H9 (cell line): ENCODE data around the gene MRPS5. TPM values are rescaled to one million over a fixed set of nuclear protein-coding genes. Genes with fewer than 3 reads are reported as not detected.

Experiments used
- DNase-seq: peaks from one replicate; pipeline ENCODE4 v3.0.0-alpha.2; 2017
- H2AFZ ChIP-seq: one replicate; pipeline ENCODE4 v1.6.1; 2013; ENCODE audit warnings: mild to moderate bottlenecking, low read length, control low read depth, moderate library complexity
- H2AK5ac ChIP-seq: 2 replicates; pipeline ENCODE4 v1.6.1; 2013; ENCODE audit warnings: low read length, control low read depth, mixed read lengths; ENCODE audit not compliant: insufficient read length
- H2BK120ac ChIP-seq: one replicate; pipeline ENCODE4 v1.6.1; 2013; ENCODE audit warnings: low read depth, mild to moderate bottlenecking, low read length, control low read depth, inconsistent platforms; ENCODE audit not compliant: poor library complexity, severe bottlenecking
- H2BK12ac ChIP-seq: 2 replicates; pipeline ENCODE4 v1.6.1; 2013; ENCODE audit warnings: low read length, control low read depth, mixed read lengths, low read depth; ENCODE audit not compliant: insufficient read length
- H2BK15ac ChIP-seq: 2 replicates; pipeline ENCODE4 v1.6.1; 2013; ENCODE audit warnings: low read depth, low read length, control low read depth
- H2BK20ac ChIP-seq: one replicate; pipeline ENCODE4 v1.6.1; 2013; ENCODE audit warnings: low read depth, mild to moderate bottlenecking, low read length, control low read depth, inconsistent platforms; ENCODE audit not compliant: poor library complexity, severe bottlenecking
- H2BK5ac ChIP-seq: 2 replicates; pipeline ENCODE4 v1.6.1; 2013; ENCODE audit warnings: low read length, control low read depth, mixed read lengths; ENCODE audit not compliant: insufficient read length
- H3K14ac ChIP-seq: 2 replicates; pipeline ENCODE4 v1.6.1; 2013; ENCODE audit warnings: low read length, control low read depth; ENCODE audit not compliant: insufficient read depth
- H3K18ac ChIP-seq: 2 replicates; pipeline ENCODE4 v1.6.1; 2013; ENCODE audit warnings: low read depth, mild to moderate bottlenecking, mixed read lengths, low read length, control low read depth; ENCODE audit not compliant: insufficient read length
- H3K23ac ChIP-seq: 2 replicates; pipeline ENCODE4 v1.6.1; 2013; ENCODE audit warnings: low read length, control low read depth, mixed read lengths, low read depth; ENCODE audit not compliant: insufficient read length
- H3K23me2 ChIP-seq: 2 replicates; pipeline ENCODE4 v1.6.1; 2013; ENCODE audit warnings: low read depth, mild to moderate bottlenecking, mixed read lengths, low read length, control low read depth; ENCODE audit not compliant: insufficient read length, poor library complexity, severe bottlenecking
- H3K27ac ChIP-seq: 2 replicates; pipeline ENCODE4 v1.5.1; 2013; ENCODE audit warnings: low read length, control low read depth, mixed read lengths, low read depth; ENCODE audit not compliant: insufficient read length
- H3K27me3 ChIP-seq: 2 replicates; pipeline ENCODE4 v1.6.1; 2013; ENCODE audit warnings: low read length, control low read depth, inconsistent platforms; ENCODE audit not compliant: insufficient read depth
- H3K4ac ChIP-seq: 2 replicates; pipeline ENCODE4 v1.6.1; 2013; ENCODE audit warnings: low read depth, mild to moderate bottlenecking, control low read depth, inconsistent platforms, low read length, moderate library complexity
- H3K4me1 ChIP-seq: 2 replicates; pipeline ENCODE4 v1.6.1; 2013; ENCODE audit warnings: low read length, control low read depth, inconsistent platforms; ENCODE audit not compliant: insufficient read depth
- H3K4me2 ChIP-seq: 2 replicates; pipeline ENCODE4 v1.6.1; 2013; ENCODE audit warnings: low read length, control low read depth, mixed read lengths; ENCODE audit not compliant: insufficient read length, insufficient read depth
- H3K56ac ChIP-seq: 2 replicates; pipeline ENCODE4 v1.6.1; 2013; ENCODE audit warnings: low read depth, mild to moderate bottlenecking, mixed read lengths, low read length, control low read depth; ENCODE audit not compliant: insufficient read length
- H3K79me1 ChIP-seq: 2 replicates; pipeline ENCODE4 v1.6.1; 2013; ENCODE audit warnings: low read depth, mild to moderate bottlenecking, moderate library complexity, low read length, control low read depth, inconsistent platforms; ENCODE audit not compliant: insufficient read depth, poor library complexity, severe bottlenecking
- H3K79me2 ChIP-seq: 2 replicates; pipeline ENCODE4 v1.6.1; 2013; ENCODE audit warnings: low read length, control low read depth, inconsistent platforms; ENCODE audit not compliant: insufficient read depth
- H3K9ac ChIP-seq: 2 replicates; pipeline ENCODE4 v1.6.1; 2013; ENCODE audit warnings: low read length, control low read depth, mixed read lengths; ENCODE audit not compliant: insufficient read length; ENCODE audit errors: extremely low read depth
- H3K9me3 ChIP-seq: one replicate; pipeline ENCODE4 v1.6.1; 2013; ENCODE audit warnings: low read depth, low read length, inconsistent platforms; ENCODE audit not compliant: control insufficient read depth
- H3T11ph ChIP-seq: one replicate; pipeline ENCODE4 v1.6.1; 2013; ENCODE audit warnings: mild to moderate bottlenecking, low read length, control low read depth, inconsistent platforms
- H4K20me1 ChIP-seq: one replicate; pipeline ENCODE4 v1.6.1; 2013; ENCODE audit not compliant: control insufficient read depth, insufficient read length, insufficient read depth
- H4K5ac ChIP-seq: 2 replicates; pipeline ENCODE4 v1.6.1; 2013; ENCODE audit warnings: low read depth, mild to moderate bottlenecking, mixed read lengths, low read length, control low read depth; ENCODE audit not compliant: insufficient read length
- H4K8ac ChIP-seq: replicated peaks from 2 replicates; pipeline ENCODE4 v1.6.1; 2013; ENCODE audit warnings: low read length, control low read depth, mixed read lengths, low read depth; ENCODE audit not compliant: insufficient read length
- H4K91ac ChIP-seq: 2 replicates; pipeline ENCODE4 v1.6.1; 2013; ENCODE audit warnings: low read depth, mild to moderate bottlenecking, moderate library complexity, mixed read lengths, low read length, control low read depth; ENCODE audit not compliant: insufficient read length
- H3K27ac Mint-ChIP-seq, 3 experiments: 2 replicates in 2 of 3; 3 replicates in 1 of 3; pipeline ENCODE4 v1.8.0; 2020 to 2021; ENCODE audit warnings: mixed read lengths in 3 of 3, mild to moderate bottlenecking in 1 of 3, moderate library complexity in 1 of 3
- H3K27me3 Mint-ChIP-seq: 2 replicates; pipeline ENCODE4 v1.8.0; 2021; ENCODE audit warnings: low read depth, mild to moderate bottlenecking, moderate library complexity, mixed read lengths
- H3K36me3 Mint-ChIP-seq, 3 experiments: 2 replicates in 2 of 3; 3 replicates in 1 of 3; pipeline ENCODE4 v1.8.0; 2020 to 2021; ENCODE audit warnings: low read depth in 3 of 3, mixed read lengths in 3 of 3; ENCODE audit not compliant: insufficient read depth in 1 of 3
- H3K4me1 Mint-ChIP-seq, 2 experiments: 2 replicates each; pipeline ENCODE4 v1.8.0; 2020; ENCODE audit warnings: mixed read lengths in 2 of 2
- H3K4me3 Mint-ChIP-seq, 2 experiments: 2 replicates in 1 of 2; 3 replicates in 1 of 2; pipeline ENCODE4 v1.8.0; 2020 to 2021; ENCODE audit warnings: mild to moderate bottlenecking in 2 of 2, mixed read lengths in 2 of 2, moderate library complexity in 1 of 2
- H3K9me3 Mint-ChIP-seq, 2 experiments: 2 replicates in 1 of 2; 3 replicates in 1 of 2; pipeline ENCODE4 v1.8.0; 2020; ENCODE audit warnings: mild to moderate bottlenecking in 2 of 2, mixed read lengths in 2 of 2, moderate library complexity in 1 of 2
- WGBS: extraction: QIAGEN DNeasy Blood & Tissue Kit; methylation state at CpG from one replicate; pipeline ENCODE4 v1.1.7; 2013; ENCODE audit warnings: missing lambda C conversion rate, low lambda C conversion rate, mixed read lengths; ENCODE audit not compliant: insufficient read length; ENCODE audit errors: extremely low coverage; 5-methylcytosine and 5-hydroxymethylcytosine counted together
- total RNA-seq: library from RNA; stranded (reverse); gene quantifications from 2 replicates; pipeline ENCODE4 v1.2.1, GENCODE V29; 2021
- TF ChIP-seq, protein P1 (sequence below): fragments of 200-600 bp; sonication (generic); conservative IDR thresholded peaks from 3 replicates; pipeline ENCODE4 v1.8.0; 2021; ENCODE audit warnings: antibody characterized with exemption, mild to moderate bottlenecking

The MRPS5 gene
- total RNA-seq, 1 experiment from 2014 or later: 50.9 TPM

- TF ChIP-seq, protein P1, sequence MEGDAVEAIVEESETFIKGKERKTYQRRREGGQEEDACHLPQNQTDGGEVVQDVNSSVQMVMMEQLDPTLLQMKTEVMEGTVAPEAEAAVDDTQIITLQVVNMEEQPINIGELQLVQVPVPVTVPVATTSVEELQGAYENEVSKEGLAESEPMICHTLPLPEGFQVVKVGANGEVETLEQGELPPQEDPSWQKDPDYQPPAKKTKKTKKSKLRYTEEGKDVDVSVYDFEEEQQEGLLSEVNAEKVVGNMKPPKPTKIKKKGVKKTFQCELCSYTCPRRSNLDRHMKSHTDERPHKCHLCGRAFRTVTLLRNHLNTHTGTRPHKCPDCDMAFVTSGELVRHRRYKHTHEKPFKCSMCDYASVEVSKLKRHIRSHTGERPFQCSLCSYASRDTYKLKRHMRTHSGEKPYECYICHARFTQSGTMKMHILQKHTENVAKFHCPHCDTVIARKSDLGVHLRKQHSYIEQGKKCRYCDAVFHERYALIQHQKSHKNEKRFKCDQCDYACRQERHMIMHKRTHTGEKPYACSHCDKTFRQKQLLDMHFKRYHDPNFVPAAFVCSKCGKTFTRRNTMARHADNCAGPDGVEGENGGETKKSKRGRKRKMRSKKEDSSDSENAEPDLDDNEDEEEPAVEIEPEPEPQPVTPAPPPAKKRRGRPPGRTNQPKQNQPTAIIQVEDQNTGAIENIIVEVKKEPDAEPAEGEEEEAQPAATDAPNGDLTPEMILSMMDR: no peak
- Histone ChIP-seq H4K5ac (no peak overlapping the region), H3K23me2 (no peaks in the 10 kb centered on the region), H2BK12ac (no peak overlapping the region), H3T11ph (no peak overlapping the region), H2BK5ac (no peak overlapping the region), H3K27ac (no peak overlapping the region), H2BK20ac (no peak overlapping the region), H4K20me1 (no peaks in the 10 kb centered on the region), H3K4ac (no peak overlapping the region), H2AFZ (no peak overlapping the region), H3K18ac (no peak overlapping the region), H3K9me3 (no peaks in the 10 kb centered on the region), H2BK120ac (no peak overlapping the region), H3K27me3 (no peaks in the 10 kb centered on the region), H3K79me1 (no peaks in the 10 kb centered on the region), H4K91ac (no peak overlapping the region), H3K4me2 (no peak overlapping the region), H3K14ac (no peak overlapping the region), H3K23ac (no peak overlapping the region), H4K8ac (no peak overlapping the region), H3K9ac (no peak overlapping the region), H3K4me1 (no peaks in the 10 kb centered on the region; the same call in 1 of the 2 replicates), H3K56ac (no peak overlapping the region), H2AK5ac (no peak overlapping the region), H3K79me2 (no peaks in the 10 kb centered on the region), H2BK15ac (no peak overlapping the region)
- Mint-ChIP-seq H3K36me3 (no peaks in the 10 kb centered on the region), H3K9me3 (no peaks in the 10 kb centered on the region), H3K27me3 (peaks cover 42% of the 10 kb centered on the region), H3K27ac (no peak overlapping the region), H3K4me1 (peaks cover 4 to 21% of the 10 kb centered on the region in 2 experiments), H3K4me3 (no peak overlapping the region)
- DNase-seq: no peak
- WGBS: no CpG with 5 or more reads among the region's 7 CpGs
These were observed 71.0 kb downstream of the MRPS5 start for GRCh38 chr2:95050385-95051300.
